ENCODE data around the gene NRG2.

NRG2 gene

DNA sequence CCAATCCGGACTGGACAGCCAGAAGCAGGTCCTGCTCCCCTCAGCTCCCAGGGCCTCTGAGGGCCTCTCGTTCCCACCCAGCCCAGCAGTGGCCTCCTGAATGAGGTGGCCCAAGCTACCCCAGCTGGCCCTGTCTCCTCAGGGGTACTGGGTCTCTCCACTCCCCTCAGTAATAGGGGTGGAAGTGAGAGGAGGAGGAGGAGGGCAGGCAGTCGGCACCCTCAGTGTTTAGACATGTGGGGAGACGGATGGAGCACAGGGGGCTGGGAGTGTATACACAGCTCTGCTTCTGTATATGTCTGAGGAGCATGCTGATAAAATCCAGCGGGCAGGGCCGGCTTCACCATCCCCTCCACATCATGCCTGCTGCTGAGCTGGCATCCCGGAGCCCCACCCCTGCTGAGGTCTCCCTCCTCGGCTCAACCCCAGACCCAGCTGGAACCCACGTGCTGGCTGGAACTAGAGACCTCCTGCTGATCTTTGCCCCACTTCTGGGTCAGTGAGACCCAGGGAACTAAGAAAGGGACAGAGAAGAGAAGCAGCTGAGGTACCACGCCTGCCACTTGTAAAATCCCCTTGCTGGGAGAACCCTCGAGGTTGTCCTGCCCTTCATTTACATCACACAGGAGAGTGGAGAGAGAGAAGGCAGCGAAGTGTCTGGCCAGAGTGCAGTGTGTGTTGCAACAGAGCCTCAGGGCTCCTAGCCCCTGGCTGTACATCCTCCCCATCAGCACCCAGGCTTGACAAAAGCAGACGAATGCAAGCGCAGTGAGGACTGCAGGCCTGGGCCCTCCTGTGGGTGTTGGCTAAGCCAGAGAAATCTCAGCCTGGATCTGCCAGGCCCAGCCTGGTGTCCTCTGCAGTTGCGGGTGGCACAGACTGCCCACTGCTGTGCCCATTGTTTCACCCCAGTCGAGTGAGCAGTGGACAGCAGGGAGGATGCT lies 170.0 kb downstream of the NRG2 start:
- no peak for DNase-seq

DNA sequence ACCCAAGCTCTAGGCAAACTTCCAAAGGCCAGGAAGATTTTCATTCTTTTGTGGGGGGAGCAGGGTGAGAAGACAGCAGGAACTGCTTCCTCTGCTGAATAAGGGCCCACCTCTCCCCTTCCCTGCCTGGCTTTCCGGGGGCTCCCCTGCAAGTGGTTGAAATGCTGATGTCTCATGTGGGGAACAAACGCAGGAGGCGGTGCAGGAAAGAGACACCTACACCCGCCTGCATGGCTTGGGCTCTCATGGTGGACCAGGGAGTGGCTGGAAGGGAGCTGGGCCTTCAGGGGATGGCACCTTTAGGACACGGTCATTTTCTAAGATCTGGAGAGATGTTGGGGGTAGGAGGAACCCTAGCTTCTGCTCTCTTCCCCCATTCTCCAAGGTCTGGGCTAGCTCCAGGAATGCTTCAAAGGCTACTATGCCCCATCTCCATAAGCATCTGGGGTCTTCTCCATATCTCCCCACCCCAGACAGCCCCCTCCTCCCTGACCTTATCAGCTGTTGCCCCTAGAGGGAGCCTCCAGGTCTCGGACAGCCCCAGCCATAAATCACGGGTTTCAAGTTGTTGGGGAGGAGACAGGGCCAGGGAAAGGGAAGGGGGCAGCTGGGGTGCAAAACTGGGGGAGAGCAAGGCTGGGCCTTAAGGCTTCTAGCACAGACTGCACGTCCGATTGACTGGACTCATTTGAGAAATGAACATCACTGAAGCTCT lies 170.9 kb downstream of the NRG2 start:
- no peak for DNase-seq

DNA sequence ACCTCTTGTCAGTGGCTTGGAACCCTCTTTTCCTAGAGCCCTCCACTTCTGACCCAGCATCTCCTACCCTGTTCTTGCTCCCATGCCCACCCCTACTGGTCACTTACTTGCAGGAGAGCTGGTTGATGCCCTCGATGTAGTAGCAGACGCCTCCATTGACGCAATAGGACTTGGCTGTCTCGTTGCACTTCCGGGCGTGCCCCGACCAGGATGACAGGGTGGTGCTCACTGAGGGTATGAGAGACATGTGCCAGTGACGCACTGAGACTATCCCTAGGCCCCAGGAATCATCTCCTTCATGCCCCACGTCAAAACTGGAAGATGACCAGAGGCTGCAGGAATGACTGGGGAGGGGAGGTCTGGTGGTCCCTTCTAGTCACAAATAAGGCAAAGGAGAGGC lies 171.5 kb downstream of the NRG2 start:
- DNase-seq: no peak

DNA sequence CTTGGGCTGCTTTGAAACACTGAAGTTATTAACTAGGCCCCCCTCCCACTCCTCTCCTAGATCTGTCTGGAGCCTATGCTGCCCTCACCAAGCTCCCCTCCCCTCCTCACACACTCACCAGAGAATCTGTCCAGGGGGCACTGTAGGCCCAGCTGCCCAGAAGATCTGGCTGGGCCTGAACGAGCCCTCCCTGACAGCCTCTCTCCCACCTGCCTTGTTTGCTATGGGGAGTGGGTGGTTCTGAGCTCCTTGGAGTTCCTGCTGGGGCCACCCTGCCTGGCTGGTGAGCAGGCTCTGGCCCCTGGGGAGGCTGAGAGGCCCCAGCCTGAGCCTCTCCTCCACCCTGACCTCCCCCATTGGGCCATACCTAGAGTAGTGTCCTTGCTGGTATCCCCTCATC lies 172.4 kb downstream of the NRG2 start:
- no peak for DNase-seq

DNA sequence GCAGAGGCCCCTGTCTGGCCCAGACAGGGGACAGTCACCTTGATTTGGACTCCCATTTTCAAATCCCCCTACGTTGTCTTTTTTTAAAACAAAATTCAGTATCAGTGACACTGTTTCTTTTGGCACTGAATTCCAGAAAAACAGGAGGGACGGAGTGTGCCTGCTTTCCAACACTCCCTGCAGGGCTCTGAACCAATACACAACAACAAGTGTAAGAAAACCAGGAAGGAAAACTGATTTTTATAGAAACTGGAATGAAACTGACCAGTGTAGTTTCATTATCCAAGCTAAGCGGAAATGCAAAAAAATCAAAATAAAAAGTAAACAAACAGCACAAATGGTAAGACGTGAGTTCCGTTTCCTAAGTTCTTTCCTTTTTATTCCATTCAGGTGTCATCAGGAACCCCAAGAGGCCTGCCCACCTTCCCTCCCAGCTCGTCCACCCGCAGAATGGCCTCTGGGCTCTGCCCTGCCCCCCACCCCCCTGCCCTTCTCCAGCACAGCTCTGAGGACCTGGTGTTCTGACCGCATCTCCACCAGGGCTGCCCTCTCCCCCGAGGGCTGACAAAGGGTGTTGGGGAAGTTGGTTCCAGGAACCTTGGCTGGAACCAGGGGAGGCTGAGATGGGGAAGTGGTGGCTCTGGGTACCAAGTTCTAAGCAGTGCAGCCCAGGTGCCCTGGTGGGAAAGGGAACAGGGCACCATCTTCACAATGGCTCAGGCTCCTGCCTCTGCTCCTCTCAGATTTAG lies 173.9 kb downstream of the NRG2 start:
- no peak for DNase-seq

DNA sequence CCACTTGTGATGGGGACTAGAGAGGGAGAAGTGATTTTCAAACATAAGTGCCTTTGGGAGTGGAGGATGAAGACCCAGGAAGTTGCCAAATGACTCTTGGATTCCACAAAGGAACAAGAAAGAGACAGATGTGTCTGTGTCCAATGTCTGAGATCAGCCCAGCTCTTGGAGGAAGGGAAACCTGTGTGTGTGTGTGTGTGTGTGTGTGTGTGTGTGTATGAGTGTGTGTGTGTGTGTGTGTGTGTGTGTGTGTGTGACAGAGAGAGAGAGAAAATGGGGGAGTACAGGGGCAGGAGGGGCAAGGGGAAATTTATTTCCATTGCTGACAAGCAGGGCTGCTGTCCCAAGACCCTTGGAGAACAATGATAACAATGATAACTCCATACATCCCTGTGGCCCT lies 175.5 kb downstream of the NRG2 start:
- no peak for DNase-seq

DNA sequence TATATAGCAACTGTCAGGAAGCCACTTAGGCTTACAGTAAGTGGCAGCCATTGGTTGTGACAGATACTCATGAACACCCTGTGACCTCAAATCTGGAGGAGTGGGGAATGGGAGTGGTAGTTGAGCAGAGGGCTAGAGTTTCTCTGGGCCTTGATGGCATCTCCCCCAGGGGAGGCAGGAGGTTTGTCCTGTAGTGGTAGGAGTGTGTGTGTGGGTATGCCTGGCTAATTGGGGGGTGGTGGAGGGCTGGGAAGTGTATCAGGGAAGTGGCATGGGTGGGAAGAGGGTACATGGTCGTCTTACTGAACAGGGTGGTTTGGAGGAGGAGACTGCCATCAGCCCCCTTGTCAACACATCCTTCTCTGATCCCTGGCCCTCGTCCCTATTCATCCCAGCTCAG lies 176.0 kb downstream of the NRG2 start:
- no peak for DNase-seq

DNA sequence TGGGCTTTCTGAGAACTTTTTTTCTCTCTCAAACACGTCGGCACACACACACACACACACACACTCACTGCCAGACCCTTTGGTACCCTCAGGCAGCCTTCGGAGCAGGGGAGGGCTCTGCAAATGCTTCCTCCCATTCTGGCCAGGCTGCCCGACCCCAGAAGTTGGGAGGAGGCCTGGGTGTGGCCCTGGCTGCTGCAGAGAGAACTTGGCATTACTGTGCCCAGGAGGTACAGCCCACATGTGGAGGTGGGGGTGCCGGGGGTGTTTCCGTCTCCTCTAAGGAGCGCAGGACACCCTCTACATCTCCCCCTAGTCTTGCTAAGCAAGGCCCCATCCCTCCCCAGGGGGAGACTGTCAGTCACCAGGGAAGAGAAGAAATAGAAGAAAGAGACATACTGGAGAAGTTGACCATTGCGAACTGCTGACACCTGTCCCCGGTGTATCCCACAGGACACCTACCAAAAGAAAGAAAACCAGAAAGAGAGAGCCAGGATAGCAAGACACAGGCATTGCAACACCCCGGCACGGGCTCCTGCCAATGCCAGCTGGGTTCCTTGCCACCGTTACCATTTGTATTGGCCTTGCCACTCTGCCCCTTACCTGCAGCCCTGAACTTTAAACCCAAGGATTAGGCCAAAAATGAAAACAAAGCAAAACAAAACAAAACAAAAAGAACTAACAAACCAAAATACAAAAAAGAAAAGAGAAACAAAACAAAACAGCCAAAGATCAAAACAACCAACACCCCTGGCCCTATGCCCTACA lies 178.2 kb downstream of the NRG2 start:
- no peak for DNase-seq

DNA sequence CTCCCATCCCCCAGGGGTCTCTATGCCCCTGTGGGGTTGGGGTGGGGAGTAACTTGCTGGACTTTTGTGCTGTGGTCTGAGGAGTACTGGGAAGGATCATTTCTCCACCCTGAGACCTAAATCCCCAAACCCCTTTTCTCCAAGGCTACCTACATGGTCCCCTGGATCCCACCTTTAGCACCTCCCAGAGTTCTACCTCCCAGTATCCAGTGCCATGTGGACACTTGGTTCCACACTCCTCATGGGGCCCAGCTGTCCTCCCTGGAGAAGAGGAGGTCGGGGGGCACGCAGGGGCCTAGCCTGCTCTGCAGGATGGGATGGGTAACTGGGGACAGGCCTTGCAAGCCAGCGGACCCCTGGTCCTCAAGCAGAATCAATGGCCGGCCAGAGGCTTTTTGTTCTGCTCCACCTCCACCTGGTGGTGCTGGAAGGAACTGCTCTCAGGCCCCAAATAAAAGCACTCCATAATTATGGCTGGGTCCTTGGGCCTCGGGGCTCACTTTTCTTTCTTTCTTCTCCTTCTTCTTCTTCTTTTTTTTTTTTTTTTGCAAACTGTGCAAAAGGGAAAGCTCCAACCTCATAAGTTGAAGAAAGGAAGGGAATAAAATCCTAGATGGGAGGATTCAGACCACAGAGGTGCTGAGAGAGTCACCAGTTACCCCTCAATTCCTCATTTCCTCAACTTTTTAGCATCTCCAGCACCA lies 179.1 kb downstream of the NRG2 start:
- peak; percentile 54 to 78 (median 70) for DNase-seq

DNA sequence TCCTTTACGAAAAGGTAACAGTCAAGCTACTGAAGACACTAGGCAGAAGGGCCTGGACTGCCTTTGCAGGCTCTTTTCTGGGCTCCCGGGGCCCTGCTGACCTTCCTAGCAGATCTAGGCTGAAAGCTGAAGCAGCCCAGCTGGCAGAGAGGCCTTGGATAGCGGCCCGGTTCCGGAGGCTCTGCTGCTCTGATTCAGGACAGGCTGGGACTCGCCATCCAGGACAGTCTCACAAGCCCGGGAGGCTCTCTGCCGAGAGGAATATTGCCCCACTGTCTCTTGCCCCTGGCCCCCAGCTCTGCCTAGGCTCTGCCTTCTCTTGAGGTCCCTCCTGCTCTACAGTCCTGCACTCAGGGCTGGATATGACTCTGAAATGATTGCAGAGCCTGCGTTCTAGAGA lies 179.7 kb downstream of the NRG2 start:
- no peak for DNase-seq

DNA sequence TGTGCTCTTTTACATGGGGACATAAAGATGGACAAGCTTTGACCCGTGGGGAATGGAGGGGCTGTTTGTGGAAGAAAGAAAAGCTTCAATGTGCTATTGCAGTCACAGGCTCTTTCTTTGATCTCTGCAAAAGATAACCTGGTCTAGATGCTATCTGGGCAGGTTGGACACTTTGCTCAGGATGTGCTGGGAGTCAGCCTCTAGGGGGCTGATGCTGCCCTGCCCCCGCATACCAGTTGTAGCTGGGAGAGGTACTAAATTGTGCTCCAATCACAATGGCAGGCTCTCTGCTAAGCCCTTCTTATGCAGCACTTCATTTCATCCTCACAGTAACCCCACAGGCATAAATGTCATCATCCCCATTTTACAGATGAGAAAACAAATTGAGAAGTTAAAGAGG lies 180.3 kb downstream of the NRG2 start:
- DNase-seq: no peak

DNA sequence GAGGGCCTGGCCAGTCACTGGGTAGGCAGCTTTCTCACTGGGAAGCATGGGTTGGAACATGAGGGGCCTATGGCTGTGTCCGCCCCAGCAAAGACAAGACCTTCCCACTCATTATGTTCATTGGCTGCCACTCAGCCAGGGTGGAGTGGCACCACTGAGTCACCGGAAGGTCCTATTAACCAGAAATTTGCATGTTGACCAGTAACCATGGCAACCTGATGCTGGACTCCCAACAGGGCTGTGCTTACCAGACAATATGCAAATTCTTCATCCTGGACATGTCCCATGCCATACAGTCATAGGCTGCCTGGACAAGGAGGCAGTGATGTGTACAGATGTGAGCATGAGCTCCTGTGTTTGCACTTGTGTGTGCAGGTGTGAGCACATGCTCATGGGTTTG lies 180.8 kb downstream of the NRG2 start:
- DNase-seq: peak; percentile 41 to 81 (median 44)

DNA sequence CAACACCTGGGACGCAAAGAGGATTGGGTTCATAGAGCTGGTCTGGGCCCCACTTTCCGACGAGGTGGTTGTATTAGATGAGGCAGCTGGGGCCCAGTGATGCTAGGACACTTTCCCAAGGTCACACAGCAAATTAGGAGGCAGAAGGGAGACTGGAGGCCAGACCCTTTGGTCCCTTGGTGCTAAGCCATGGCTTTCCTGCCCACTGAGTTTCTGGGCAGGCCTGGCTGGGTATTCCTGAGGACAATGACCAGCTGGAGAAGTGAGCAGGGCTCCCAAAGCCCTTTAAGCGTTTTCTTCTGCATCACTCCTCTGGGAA lies 181.3 kb downstream of the NRG2 start:
- no peak for DNase-seq

DNA sequence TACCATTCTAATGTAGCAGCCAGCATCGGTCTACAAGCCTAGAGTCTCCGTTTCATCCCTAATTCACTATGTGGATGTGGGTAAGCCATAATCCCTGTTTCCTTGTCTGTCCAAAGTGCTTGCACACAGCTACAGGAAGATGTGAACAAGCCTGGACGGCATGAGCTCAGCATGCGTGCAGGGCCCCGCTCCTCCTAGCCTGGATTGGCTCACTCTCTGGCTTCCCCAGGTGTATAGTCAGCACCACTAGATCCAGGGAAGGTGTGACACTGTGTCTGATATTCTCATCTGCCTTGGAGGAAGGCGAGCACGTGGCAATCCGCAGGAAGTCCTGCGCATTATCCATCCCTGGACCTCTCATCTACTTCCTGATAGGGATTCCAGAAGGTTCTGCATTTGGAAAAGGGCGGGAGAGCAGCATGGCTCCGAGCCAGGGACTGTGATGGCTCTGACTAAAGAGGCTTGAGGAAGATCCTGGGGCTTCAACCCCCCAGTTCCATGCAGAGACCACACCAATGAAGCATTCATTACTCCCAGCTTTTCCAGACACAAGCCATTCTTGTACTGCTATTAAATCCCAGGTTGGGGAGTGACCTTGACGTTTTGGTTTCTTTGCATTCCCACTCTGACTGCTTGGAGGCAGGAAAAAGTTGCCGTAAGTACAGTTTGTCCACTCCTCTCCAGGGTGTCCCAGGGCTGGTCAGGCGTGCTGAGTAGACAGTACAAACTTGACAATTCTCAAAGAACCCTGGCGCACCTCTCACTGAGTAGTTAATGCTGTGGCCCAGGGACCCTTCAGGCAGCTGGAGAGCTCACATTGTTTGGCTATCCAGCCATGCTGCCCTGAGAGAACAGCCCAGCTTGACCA lies 181.8 kb downstream of the NRG2 start:
- no peak for DNase-seq

DNA sequence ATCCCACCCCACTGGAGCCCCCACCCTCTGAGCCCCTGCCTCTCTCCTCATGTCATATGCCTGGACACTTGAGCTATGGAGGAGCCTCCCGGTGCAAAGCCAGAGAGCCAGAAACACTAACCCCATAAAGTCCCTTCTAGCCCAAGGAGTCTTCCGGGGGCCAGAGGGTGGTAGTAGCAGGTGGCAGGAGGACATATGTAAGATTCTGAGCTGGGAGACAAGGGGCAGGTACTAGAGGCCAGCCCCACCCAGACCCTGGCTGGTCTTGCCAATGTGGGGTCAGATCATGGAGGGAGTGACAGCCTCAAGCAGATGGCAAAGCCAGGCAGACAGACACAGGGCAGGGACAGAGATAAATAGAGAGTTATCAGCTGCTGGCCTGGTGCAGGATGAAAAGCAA lies 184.1 kb downstream of the NRG2 start:
- DNase-seq: no peak

DNA sequence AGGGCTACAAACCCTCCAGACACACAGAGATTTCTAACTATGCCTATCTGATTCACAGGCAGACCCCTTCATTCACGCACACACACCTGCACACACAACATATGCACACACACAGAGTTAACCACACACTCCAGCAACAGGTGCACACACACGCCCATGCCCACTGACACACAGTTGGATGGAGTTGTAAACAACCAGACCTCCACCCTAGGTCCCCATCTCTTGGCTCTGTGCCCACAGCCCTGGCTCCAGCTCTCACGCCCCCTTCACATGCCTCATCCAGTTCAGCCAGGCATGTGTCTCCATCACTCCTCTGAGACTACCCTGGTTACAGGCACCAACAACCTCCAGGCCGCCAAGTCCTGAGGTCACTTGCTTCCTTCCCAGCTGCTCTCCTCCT lies 186.4 kb downstream of the NRG2 start:
- DNase-seq: no peak

DNA sequence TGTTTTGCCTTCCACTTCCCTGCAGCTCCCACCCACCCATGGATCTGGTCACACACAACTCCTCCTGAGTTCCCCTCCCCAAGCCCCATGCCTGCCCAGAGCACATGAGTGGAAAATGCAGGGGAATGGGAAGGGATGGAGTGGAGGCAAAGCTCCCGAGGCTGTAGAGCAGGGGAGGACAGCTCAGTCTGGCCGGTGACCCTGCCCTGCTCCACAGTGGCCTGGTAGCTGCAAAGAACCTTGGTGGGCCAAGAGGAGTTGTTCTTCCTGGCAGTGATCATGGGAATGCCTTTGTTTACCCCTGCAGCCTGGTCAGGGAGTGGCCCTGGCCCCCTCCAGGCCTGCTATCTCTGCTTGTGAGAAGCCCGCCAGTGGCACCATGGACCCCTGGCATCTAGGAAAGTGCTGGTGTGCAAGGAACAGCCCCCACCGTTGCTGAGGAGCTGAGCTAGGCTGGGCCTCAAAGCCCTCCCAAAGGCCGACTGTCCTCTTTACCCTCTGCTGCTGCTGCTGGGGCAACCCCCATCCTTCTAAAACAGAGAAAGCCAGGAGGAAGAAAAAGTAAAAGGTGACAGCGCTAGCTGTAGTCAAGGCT lies 187.1 kb downstream of the NRG2 start:
- no peak for DNase-seq

DNA sequence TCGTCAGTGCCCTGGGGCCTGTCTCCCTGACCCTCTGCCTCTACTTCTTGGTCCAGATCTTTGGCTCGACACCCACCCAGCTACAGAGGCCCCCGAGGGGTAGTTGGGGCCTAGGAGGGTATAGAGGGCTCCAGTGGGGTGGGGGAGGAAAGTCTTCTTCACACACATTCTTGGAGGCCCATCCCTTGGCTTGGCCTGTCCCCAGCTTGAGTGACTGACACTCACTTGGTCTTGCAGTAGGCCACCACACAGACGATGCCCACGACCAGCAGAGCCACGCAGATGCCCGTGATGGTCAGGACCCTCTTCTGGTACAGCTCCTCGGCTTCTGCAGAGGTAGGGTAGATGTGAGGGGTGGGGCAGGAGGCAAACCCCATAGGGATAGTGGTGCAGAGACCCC lies 187.6 kb downstream of the NRG2 start:
- no peak for DNase-seq

DNA sequence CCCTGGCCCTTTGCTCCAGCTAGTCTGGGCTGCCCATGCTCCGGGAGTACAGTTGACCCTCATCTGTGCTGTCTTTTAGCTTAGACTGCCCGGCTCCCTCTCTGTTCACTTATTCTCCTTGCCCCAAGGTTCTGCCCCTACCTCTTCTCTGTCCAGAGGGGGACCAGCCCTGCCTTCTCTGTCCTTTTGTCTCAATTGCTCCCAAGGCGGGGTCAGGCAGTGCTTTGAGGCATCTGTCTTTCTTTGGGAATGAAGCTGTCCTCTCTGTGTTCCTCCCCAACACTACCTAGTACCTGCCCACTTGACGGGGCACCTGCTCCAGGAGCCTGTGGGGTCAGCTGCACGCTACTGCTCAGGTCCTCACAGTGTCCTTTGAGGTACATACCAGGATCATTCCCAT lies 188.1 kb downstream of the NRG2 start:
- no peak for DNase-seq

DNA sequence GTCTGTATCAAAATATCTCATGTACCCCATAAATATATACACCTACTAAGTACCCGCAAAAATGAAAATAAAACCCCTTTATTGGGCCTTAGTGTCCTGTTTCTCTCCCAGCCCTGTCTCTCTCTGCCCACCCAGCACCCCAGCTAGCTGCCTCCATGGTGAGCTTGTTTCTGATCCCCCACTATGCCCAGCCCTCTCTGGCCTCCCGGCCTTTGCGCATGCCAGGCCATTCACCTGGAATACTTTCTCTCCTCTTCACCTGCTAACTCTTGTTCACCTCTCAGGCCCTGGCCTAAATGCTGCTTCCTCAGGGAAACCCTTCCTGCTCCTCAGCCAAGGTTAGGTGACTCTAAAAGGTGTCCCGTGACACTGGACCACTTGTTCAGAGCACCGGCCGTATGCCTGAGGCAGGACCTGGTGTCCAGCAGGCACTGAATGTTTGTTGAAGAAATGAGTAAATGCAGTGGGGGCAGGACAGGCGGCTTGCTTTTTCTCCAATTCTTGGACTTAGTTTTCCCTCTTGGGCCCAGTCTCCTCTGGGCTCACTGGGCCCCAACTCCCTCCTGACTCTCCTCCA lies 189.0 kb downstream of the NRG2 start:
- DNase-seq: no peak

DNA sequence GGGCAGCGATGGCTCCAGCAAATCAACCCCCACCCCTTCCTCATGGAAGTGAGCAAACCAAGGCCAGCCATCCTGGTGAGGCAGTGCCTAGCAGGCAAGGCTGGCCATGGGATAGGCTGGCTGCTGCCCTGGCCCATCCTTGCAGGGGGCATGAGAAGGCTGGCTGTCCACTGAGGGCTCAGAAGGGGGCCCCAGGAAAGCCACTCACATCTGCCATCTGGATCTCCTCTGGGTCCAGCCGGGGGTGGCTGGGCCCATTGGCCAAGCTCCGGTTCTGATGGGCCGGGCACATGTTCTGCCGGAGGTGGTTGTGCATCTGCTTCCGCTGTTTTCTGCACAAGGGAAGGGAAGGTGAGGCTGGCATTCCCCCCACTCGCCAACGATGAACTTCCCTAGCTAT lies 190.4 kb downstream of the NRG2 start:
- DNase-seq: no peak
